ENCODE data around the gene TTLL9.

DNA sequence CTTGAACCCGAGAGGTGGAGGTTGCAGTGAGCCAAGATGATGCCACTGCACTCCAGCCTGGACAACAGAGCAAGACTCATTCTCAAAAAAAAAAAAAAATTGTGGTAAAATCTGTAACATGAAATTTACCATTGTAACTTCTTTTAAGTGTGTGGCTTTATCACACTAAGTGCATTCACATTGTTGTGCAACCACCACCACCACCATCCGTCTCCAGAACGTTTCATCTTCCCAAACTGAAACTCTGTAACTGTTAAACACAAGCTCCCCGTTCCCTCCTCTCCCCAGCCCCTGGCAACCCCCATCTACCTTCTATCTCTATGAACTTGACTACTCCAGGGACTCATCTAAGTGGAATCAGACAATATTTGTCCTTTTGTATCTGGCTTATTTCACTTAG lies 51.7 kb downstream of the TTLL9 start:
- TF ChIP-seq FOXP2 (optimal IDR thresholded peaks at IDR 0.05; ENCODE audit: control extremely low read depth, extremely low read length, insufficient read depth) (no peak), POLR2AphosphoS5 (IDR thresholded peaks at IDR 0.05; ENCODE audit: borderline replicate concordance, low read depth, low read length) (no peak), EZH2 (IDR thresholded peaks at IDR 0.05) (no peak)

Measured in SK-N-MC (cell line).